HL-60 (cell line): ENCODE results near the gene ITPR3.

ENCODE experiments used
- DNase-seq, 2 experiments: peaks; one replicate each; pipeline ENCODE4 v3.0.0-alpha.2; 2010 to 2020; ENCODE audit warnings: low read depth in 1 of 2, low spot score in 1 of 2
- H3K27ac ChIP-seq: fragments of 250-450 bp; sonication (Bioruptor Pico); replicated peaks from 2 replicates; pipeline ENCODE4 v1.5.1; 2020; ENCODE audit warnings: mild to moderate bottlenecking, moderate library complexity
- H3K27me3 ChIP-seq: fragments of 250-450 bp; sonication (Bioruptor Pico); 2 replicates; pipeline ENCODE4 v1.5.1; 2021; ENCODE audit warnings: mild to moderate bottlenecking, moderate library complexity; ENCODE audit not compliant: insufficient read depth, poor library complexity, severe bottlenecking
- H3K4me3 ChIP-seq: replicated peaks from 2 replicates; pipeline ENCODE4 v1.5.1; 2011; ENCODE audit warnings: mild to moderate bottlenecking, control low read depth, low read length; ENCODE audit not compliant: insufficient read depth
- CTCF ChIP-seq: IDR thresholded peaks from one replicate; pipeline ENCODE4 v1.5.1; 2011; ENCODE audit warnings: low read length, control low read depth, inconsistent platforms; ENCODE audit not compliant: insufficient read depth
- GABPA ChIP-seq: IDR thresholded peaks from 2 replicates; pipeline ENCODE4 v1.6.1; 2012; ENCODE audit warnings: low read depth
- POLR2AphosphoS5 ChIP-seq: IDR thresholded peaks from 2 replicates; pipeline ENCODE4 v1.6.1; 2012; ENCODE audit warnings: low read depth
- REST ChIP-seq: IDR thresholded peaks from 2 replicates; pipeline ENCODE4 v1.6.1; 2012; ENCODE audit warnings: low read depth; ENCODE audit not compliant: insufficient replicate concordance
- SPI1 ChIP-seq: IDR thresholded peaks from 2 replicates; pipeline ENCODE4 v1.6.1; 2012; ENCODE audit warnings: low read depth, mild to moderate bottlenecking, borderline replicate concordance

The ITPR3 gene

GRCh38 chr6:33659986-33660385 lies 38.9 kb downstream of the ITPR3 start:
- Histone ChIP-seq H3K27ac (no peak overlapping the region), H3K27me3 (no peaks in the 10 kb centered on the region), H3K4me3 (no peak overlapping the region)
- no peak for DNase-seq
- no peak for TF ChIP-seq REST
- no peak for TF ChIP-seq CTCF
- TF ChIP-seq POLR2AphosphoS5 = no peak
- no peak for TF ChIP-seq GABPA
- no peak for TF ChIP-seq SPI1

- no peak for DNase-seq
- no peak overlapping the region for H3K4me3 ChIP-seq
- TF ChIP-seq POLR2AphosphoS5 (no peak), SPI1 (no peak), GABPA (no peak), CTCF (no peak), REST (no peak)
- H3K27me3 ChIP-seq = no peaks in the 10 kb centered on the region
- no peak overlapping the region for H3K27ac ChIP-seq
Measured at GRCh38 chr6:33661106-33661838, 40.1 kb downstream of the ITPR3 start.

GRCh38 chr6:33662318-33662717 lies 41.2 kb downstream of the ITPR3 start:
- TF ChIP-seq GABPA (no peak), POLR2AphosphoS5 (no peak), REST (no peak), SPI1 (no peak), CTCF (no peak)
- Histone ChIP-seq H3K4me3 (no peak overlapping the region), H3K27ac (no peak overlapping the region), H3K27me3 (no peaks in the 10 kb centered on the region)
- DNase-seq = no peak
